Spleen (tissue), 11 donors: ENCODE measurements around the gene FBXO7. TPM values are rescaled to one million over a fixed set of nuclear protein-coding genes. Genes with fewer than 3 reads are reported as not detected.

Experiments
- DNase-seq: peaks from one replicate; pipeline ENCODE4 v3.0.0-alpha.2; 2020
- H3K27ac ChIP-seq, 8 donors: fragments of 200-600 bp; sonication (generic) in 7 of 8; 1 replicate in 4 of 8; 2 replicates in 4 of 8; pipeline versions ENCODE4 v1.5.0 to v1.8.0; 2016 to 2021; ENCODE audit warnings: inconsistent platforms in 4 of 8, mild to moderate bottlenecking in 4 of 8, moderate library complexity in 1 of 8
- H3K27me3 ChIP-seq, 7 donors: fragments of 200-600 bp; sonication (generic) in 6 of 7; replicated peaks in 1 of 7; 1 replicate in 4 of 7; 2 replicates in 3 of 7; pipeline versions ENCODE4 v1.5.0 to v1.8.0; 2016 to 2021; ENCODE audit warnings: inconsistent platforms in 3 of 7, mild to moderate bottlenecking in 1 of 7
- H3K36me3 ChIP-seq, 6 donors: fragments of 200-600 bp; sonication (generic) in 5 of 6; 1 replicate in 4 of 6; 2 replicates in 2 of 6; pipeline versions ENCODE4 v1.5.0 to v1.8.0; 2016 to 2021; ENCODE audit warnings: inconsistent platforms in 2 of 6
- H3K4me1 ChIP-seq, 6 donors: fragments of 200-600 bp; sonication (generic) in 5 of 6; 1 replicate in 3 of 6; 2 replicates in 3 of 6; pipeline versions ENCODE4 v1.5.0 to v1.8.0; 2016 to 2021; ENCODE audit warnings: inconsistent platforms in 3 of 6
- H3K4me3 ChIP-seq, 8 donors: fragments of 200-600 bp; sonication (generic) in 7 of 8; 1 replicate in 4 of 8; 2 replicates in 4 of 8; pipeline versions ENCODE4 v1.5.0 to v1.8.0; 2016 to 2021; ENCODE audit warnings: inconsistent platforms in 4 of 8, mild to moderate bottlenecking in 4 of 8, moderate library complexity in 2 of 8
- H3K9me3 ChIP-seq, 8 donors: fragments of 200-600 bp; sonication (generic) in 7 of 8; 1 replicate in 4 of 8; 2 replicates in 4 of 8; pipeline versions ENCODE4 v1.5.0 to v1.8.0; 2016 to 2021; ENCODE audit warnings: inconsistent platforms in 4 of 8
- CTCF ChIP-seq, 11 experiments: fragments of 200-600 bp in 7 of 11; fragments of 450-650 bp in 4 of 11; sonication (generic) in 4 of 11; IDR thresholded peaks in 8 of 11; conservative IDR thresholded peaks in 3 of 11; 1 replicate in 7 of 11; 2 replicates in 4 of 11; pipeline versions ENCODE4 v1.4.0 to v1.8.0; 2016 to 2021; ENCODE audit warnings: antibody characterized with exemption in 11 of 11, inconsistent platforms in 4 of 11, mild to moderate bottlenecking in 1 of 11
- POLR2A ChIP-seq, 3 donors: fragments of 450-650 bp; IDR thresholded peaks; one replicate each; pipeline ENCODE4 v1.5.1; 2017; ENCODE audit warnings: antibody characterized with exemption in 3 of 3, mild to moderate bottlenecking in 1 of 3
- POLR2AphosphoS5 ChIP-seq, 3 donors: sonication (generic); formaldehyde crosslinking; IDR thresholded peaks; one replicate each; pipeline ENCODE4 v1.5.1; 2017; ENCODE audit warnings: antibody characterized with exemption in 3 of 3
- WGBS, 5 donors: extraction: QIAGEN DNeasy Blood & Tissue Kit in 3 of 5; methylation state at CpG; one replicate each; pipeline versions ENCODE4 v1.1.5 to v1.1.7; 2013 to 2018; 5-methylcytosine and 5-hydroxymethylcytosine counted together
- intact Hi-C: fragments of 100-400 bp; cut with DNase I; formaldehyde crosslinking; loops from one replicate; pipeline ENCODE4 v1.15.0; 2023; ENCODE audit warnings: low total_unique reads
- polyA plus RNA-seq, 3 donors: library from polyadenylated mRNA; stranded (reverse); fragments of 200-250 nt; gene quantifications; one replicate each; pipeline ENCODE4 v1.2.1, GENCODE V29; 2013
- total RNA-seq, 7 donors: library from RNA; depleted of rRNA in 3 of 7; stranded (reverse); fragments of >200 nt in 3 of 7; fragmentation: NEBNext Ultra II Directional in 4 of 7; extraction: Animal tissue kit (Norgen Biotek cat#: 25700) in 4 of 7; gene quantifications; one replicate each; pipeline versions ENCODE4 v1.1.0 to v1.2.1, GENCODE V29; 2016 to 2021
- donor health status: healthy with polysubstance abuse.
- donor health status: DM: no; HTN: no; CAD: no; lungs with moderate emphysema.
- donor health status: DM: no; HTN: no; CAD: no.
- donor health status: Bipolar disorder and iron deficiency.
- donor health status: healthy.
- donor health status: DM: no; HTN: no; CAD: no.
- donor health status: DM: yes; HTN: yes; CAD: no.

FBXO7 gene
- total and polyA plus RNA-seq, 10 donors = 55.9 to 151 (median 103) TPM

DNA sequence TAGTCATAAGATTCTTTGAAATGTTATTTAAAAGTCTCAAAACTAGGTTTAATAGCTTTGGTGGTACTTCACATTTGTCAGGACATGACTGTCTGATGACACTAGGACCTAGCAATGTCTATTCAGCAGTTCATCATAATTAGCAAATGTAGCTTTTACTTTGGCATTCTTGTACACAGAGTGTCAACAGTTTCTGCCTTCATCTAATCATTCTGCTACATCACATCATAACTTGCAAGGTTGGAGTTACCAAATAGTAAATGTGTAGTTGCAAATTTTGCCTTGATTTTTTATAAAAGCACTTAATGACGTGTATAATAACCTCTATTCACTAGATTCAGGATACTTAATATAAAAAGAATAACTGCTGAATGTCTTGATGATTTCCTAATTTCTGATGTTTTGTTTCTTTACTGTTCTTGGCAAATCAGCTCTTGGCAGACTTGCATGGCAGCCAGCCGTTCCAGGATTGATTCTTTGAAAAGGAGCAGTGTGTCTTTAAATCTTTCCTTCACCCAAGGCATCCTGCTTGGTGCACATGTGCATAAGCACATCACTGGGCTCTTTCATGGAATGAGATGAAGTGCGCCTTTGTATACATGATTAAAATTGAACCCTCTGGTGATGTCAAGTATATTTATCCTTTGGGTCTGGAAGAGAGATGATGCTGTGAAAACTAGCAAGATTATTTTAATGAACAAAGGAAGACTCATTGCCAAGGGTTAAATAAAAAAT lies 12.2 kb downstream of the FBXO7 start:
- 63 to 78% (median 65%) methylated on average over 3 of the region's 3 CpGs for WGBS, 5 donors
- TF ChIP-seq POLR2A (IDR thresholded peaks at IDR 0.05) (no peak), POLR2AphosphoS5 (IDR thresholded peaks at IDR 0.05) (no peak), CTCF (IDR thresholded peaks at IDR 0.05 in 8 of 11, conservative IDR thresholded peaks at IDR 0.05 in 3 of 11) (no peak)
- no peak for DNase-seq
- no peak overlapping the region for H3K27ac ChIP-seq
- intact Hi-C loops = no loop called here
- H3K4me1 ChIP-seq = peaks cover 0 to 25% (median 13%) of the 10 kb centered on the region in 6 donors
- peaks cover 0 to 97% (median 70%) of the 10 kb centered on the region in 6 donors for H3K36me3 ChIP-seq
- no peaks in the 10 kb centered on the region for H3K27me3 ChIP-seq
- no peak overlapping the region for H3K4me3 ChIP-seq
- H3K9me3 ChIP-seq = no peaks in the 10 kb centered on the region

DNA sequence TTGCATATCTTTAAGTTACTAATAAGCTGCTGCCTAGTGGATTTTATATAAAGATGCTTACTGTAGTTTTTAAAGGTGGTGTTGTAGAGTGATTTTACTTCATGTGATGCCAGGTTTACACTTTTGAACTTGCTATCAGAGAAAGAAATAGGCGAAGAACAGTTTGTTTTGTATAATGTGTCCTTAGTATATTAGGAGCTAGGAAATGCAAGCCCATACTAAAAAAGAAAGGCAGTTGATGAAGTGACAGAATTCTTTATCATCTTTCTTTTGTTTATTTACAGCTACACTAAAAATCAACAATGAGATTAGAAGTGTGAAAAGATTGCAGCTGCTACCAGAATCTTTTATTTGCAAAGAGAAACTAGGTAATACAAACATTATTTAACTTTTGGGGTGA lies 12.8 kb downstream of the FBXO7 start:
- intact Hi-C loops = no loop called here
- Histone ChIP-seq H3K4me1 (peaks cover 0 to 18% (median 8%) of the 10 kb centered on the region in 6 donors), H3K27ac (no peak overlapping the region), H3K36me3 (peaks cover 0 to 98% (median 75%) of the 10 kb centered on the region in 6 donors), H3K4me3 (no peak overlapping the region), H3K27me3 (no peaks in the 10 kb centered on the region), H3K9me3 (no peaks in the 10 kb centered on the region)
- TF ChIP-seq POLR2AphosphoS5 (IDR thresholded peaks at IDR 0.05) (no peak), POLR2A (IDR thresholded peaks at IDR 0.05) (no peak), CTCF (IDR thresholded peaks at IDR 0.05 in 8 of 11, conservative IDR thresholded peaks at IDR 0.05 in 3 of 11) (no peak)
- 97 to 100% (median 98%) methylated on average over 1 of the region's 1 CpG for WGBS, 5 donors
- DNase-seq = no peak

DNA sequence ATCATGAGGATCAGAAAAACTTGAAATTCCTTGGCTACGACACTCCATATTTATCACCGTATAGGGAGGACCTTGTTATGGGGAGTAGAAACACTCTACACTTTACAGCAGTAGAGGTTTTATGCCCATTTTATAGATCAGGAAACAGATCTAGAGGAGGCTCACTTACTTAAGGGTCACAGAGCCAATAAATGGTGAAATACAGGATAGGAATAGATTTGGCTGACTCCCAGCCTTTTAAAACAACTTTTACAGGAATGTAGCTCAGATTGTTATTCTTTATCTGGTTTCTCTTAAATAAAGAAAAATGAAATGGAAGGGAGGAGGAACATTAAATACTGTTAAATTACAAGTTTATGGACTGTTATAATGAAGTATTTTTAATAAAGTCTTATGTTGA lies 14.8 kb downstream of the FBXO7 start:
- no peak overlapping the region for H3K4me3 ChIP-seq
- H3K9me3 ChIP-seq = no peaks in the 10 kb centered on the region
- WGBS, 5 donors = 95 to 100% (median 97%) methylated on average over 2 of the region's 2 CpGs
- no peak overlapping the region for H3K27ac ChIP-seq
- no peak for DNase-seq
- peaks cover 0 to 1% (median 0%) of the 10 kb centered on the region in 6 donors for H3K4me1 ChIP-seq
- peaks cover 3 to 100% (median 89%) of the 10 kb centered on the region in 6 donors for H3K36me3 ChIP-seq
- TF ChIP-seq CTCF (IDR thresholded peaks at IDR 0.05 in 8 of 11, conservative IDR thresholded peaks at IDR 0.05 in 3 of 11) (no peak), POLR2AphosphoS5 (IDR thresholded peaks at IDR 0.05) (no peak), POLR2A (IDR thresholded peaks at IDR 0.05) (no peak)
- H3K27me3 ChIP-seq = no peaks in the 10 kb centered on the region
- intact Hi-C loops = no loop called here

- no peaks in the 10 kb centered on the region for H3K4me1 ChIP-seq
- DNase-seq = no peak
- H3K4me3 ChIP-seq = no peak overlapping the region
- TF ChIP-seq POLR2A (IDR thresholded peaks at IDR 0.05) (no peak), POLR2AphosphoS5 (IDR thresholded peaks at IDR 0.05) (no peak), CTCF (IDR thresholded peaks at IDR 0.05 in 8 of 11, conservative IDR thresholded peaks at IDR 0.05 in 3 of 11) (no peak)
- no peaks in the 10 kb centered on the region for H3K27me3 ChIP-seq
- H3K36me3 ChIP-seq = peaks cover 3 to 100% (median 91%) of the 10 kb centered on the region in 6 donors
- 93 to 97% (median 94%) methylated on average over 6 of the region's 6 CpGs for WGBS, 5 donors
- H3K27ac ChIP-seq = no peak overlapping the region
- H3K9me3 ChIP-seq = no peaks in the 10 kb centered on the region
- intact Hi-C loops = no loop called here
Observed at GRCh38 chr22:32490279-32490678, 15.7 kb downstream of the FBXO7 start.
